ENCODE data around the gene PNPLA7. TPM values are rescaled to one million over a fixed set of nuclear protein-coding genes. Genes with fewer than 3 reads are reported as not detected.
"Not testable (repeated sequence)": the region's sequence is repeated elsewhere in the genome, so short reads cannot be mapped to it uniquely, and the experiment has no call there.

PNPLA7 gene
- total RNA-seq, 2 experiments from 2014 or later, result 4.5 to 5.0 TPM

- Mint-ChIP-seq H3K27ac (no peak overlapping the region), H3K36me3 (ENCODE audit: low read depth) (peaks cover 6% of the 10 kb centered on the region), H3K4me3 (no peak overlapping the region), H3K9me3 (no peaks in the 10 kb centered on the region), H3K27me3 (no peaks in the 10 kb centered on the region), H3K4me1 (peaks cover 27% of the 10 kb centered on the region)
- ChIA-PET POLR2A (no interaction called here), CTCF (interaction anchor here (1.0 kb wide), 1 partner anchor 9 kb away, joined by 3 read pairs; no protein-coding TSS in a partner anchor)
- no peak for DNase-seq
These were observed 97.2 kb downstream of the PNPLA7 start for GRCh38 chr9:137452761-137453642.

DNA sequence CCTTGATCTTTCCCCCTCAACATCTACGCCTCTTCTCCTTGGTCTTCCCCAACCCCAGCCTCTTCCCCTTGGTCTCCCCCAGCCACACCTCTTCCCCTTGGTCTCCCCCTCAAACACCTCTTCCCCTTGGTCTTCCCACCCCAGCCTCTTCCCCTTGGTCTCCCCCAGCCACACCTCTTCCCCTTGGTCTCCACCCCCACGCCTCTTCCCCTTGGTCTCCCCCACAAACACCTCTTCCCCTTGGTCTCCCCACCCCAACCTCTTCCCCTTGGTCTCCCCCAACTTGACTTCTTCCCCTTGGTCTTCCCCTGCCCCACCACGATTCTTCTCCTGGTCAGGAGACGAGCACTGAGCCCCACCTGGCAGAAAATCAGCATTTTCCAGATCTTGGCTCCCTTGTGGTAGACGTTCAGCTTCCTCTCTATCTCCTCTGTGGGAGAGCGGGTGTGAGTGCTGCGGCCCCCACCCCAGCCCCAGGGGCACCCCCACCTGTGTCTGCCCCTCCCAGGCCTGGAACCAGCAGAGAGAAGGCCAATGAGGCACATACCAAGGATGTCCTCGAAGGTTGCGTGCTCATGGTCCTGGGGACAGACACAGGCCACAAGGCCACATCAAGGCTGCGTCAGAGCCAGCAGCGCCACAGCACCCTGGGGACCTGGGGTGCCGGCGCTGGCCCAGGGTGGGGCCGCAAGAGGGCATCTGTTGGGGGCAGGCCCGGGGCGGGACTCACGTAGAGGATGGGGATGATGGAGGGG lies 98.0 kb downstream of the PNPLA7 start:
- ChIA-PET CTCF (interaction anchor here (1.0 kb wide), 1 partner anchor 8 kb away, joined by 3 read pairs; no protein-coding TSS in a partner anchor), POLR2A (no interaction called here)
- H3K27me3 Mint-ChIP-seq, result no peaks in the 10 kb centered on the region
- peaks cover 6% of the 10 kb centered on the region for H3K36me3 Mint-ChIP-seq (ENCODE audit: low read depth)
- H3K9me3 Mint-ChIP-seq, result no peaks in the 10 kb centered on the region
- peaks cover 25% of the 10 kb centered on the region for H3K4me1 Mint-ChIP-seq
- DNase-seq, result no peak
- H3K27ac Mint-ChIP-seq, result no peak overlapping the region
- no peak overlapping the region for H3K4me3 Mint-ChIP-seq

- H3K4me3 Mint-ChIP-seq, result not testable (repeated sequence)
These were observed 98.8 kb downstream of the PNPLA7 start for GRCh38 chr9:137451264-137452005.

DNA sequence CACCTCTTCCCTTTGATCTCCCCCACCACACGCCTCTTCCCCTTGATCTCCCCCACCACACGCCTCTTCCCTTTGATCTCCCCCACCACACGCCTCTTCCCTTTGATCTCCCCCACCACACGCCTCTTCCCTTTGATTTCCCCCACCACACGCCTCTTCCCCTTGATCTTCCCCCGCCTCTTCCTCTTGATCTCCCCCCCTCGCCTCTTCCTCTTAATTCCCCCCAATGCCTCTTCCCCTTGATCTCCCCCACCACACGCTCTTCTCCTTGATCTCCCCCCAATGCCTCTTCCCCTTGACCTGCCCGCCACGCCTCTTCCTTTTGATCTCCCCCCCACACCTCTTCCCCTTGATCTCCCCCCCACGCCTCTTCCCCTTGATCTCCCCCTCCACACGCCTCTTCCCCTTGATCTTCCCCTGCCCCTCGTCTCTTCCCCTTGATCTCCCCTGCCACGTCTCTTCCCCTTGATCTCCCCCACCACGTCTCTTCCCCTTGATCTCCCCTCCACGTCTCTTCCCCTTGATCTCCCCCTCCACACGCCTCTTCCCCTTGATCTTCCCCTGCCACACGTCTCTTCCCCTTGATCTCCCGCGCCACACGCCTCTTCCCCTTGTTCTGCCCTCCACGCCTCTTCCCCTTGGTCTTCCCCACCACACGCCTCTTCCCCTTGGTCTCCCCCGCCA lies 99.5 kb downstream of the PNPLA7 start:
- H3K9me3 Mint-ChIP-seq; POLR2A ChIA-PET; H3K4me3 Mint-ChIP-seq; H3K27ac Mint-ChIP-seq; H3K36me3 Mint-ChIP-seq (ENCODE audit: low read depth); H3K27me3 Mint-ChIP-seq; CTCF ChIA-PET; DNase-seq: not testable (repeated sequence)
- peaks cover 19% of the 10 kb centered on the region for H3K4me1 Mint-ChIP-seq

More at GRCh38 chr9:137451264-137452005, 98.8 kb downstream of the PNPLA7 start:
- H3K9me3 Mint-ChIP-seq; POLR2A ChIA-PET; H3K27ac Mint-ChIP-seq; CTCF ChIA-PET; DNase-seq; H3K36me3 Mint-ChIP-seq (ENCODE audit: low read depth); H3K27me3 Mint-ChIP-seq: not testable (repeated sequence)
- peaks cover 21% of the 10 kb centered on the region for H3K4me1 Mint-ChIP-seq

DNA sequence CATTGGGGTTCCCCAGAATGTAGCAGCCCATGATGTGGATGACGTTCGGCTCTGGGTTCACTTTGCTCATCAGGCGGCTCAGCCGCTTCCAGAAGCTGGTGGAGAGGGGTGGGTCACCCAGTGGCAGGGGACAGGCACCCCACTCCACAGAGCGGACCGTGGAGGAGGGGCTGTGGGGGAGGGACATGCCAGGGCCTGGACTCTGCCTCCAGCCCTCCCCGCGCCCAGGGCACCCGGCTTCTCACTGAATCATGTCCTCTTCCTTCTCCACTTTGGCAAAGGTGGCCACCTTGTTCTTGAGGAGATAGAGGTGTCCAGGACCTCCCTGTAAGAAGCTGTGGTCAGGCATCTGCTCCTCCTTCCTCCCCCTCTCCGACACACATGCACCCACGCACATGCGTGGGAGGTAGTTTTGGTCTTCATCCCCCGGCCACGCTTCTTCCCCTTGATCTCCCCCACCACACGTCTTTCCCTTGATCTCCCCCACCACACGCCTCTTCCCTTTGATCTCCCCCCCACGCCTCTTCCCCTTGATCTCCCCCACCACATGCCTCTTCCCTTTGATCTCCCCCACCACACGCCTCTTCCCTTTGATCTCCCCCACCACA lies 100.2 kb downstream of the PNPLA7 start:
- no peak overlapping the region for H3K27ac Mint-ChIP-seq

GRCh38 chr9:137449081-137449844 lies 100.9 kb downstream of the PNPLA7 start:
- DNase-seq, result no peak

More for the DNA sequence above, 100.2 kb downstream of the PNPLA7 start:
- H3K27me3 Mint-ChIP-seq, result peaks cover 1% of the 10 kb centered on the region
- peaks cover 3% of the 10 kb centered on the region for H3K36me3 Mint-ChIP-seq (ENCODE audit: low read depth)
- POLR2A ChIA-PET, result no interaction called here
- H3K9me3 Mint-ChIP-seq, result no peaks in the 10 kb centered on the region
- peaks cover 24% of the 10 kb centered on the region for H3K4me1 Mint-ChIP-seq
- no peak for DNase-seq
- no peak overlapping the region for H3K4me3 Mint-ChIP-seq
- CTCF ChIA-PET, result no interaction called here

DNA sequence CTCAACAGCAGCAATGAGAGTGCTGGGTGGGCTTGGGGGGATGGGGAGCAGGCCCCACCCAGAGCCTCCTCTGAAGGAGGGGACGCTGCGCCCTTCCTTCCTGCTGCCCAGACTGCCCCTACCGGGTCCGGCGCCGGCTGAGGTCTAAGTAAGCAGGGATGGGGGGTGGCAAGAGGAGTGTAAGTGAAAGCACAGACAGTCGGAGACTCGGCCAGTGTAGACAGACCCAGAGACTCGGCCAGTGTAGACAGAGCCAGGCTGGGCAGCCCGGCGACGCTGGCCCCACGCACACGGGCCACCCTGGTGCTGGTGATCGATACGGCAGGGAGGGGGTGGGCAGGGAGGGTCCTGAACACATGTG lies 101.6 kb downstream of the PNPLA7 start:
- ChIA-PET CTCF (interaction anchor here (1.7 kb wide), 1 partner anchor 26 kb away, joined by 6 read pairs; the partner anchor contains the start of genes EXD3 and NOXA1), POLR2A (interaction anchor here (1.1 kb wide), 1 partner anchor 11 kb away, joined by 3 read pairs; the partner anchor contains the start of gene NSMF)
- H3K27me3 Mint-ChIP-seq, result peaks cover 6% of the 10 kb centered on the region
- no peak overlapping the region for H3K27ac Mint-ChIP-seq
- peaks cover 19% of the 10 kb centered on the region for H3K4me1 Mint-ChIP-seq
- peaks cover under 1% of the 10 kb centered on the region for H3K36me3 Mint-ChIP-seq (ENCODE audit: low read depth)
- H3K9me3 Mint-ChIP-seq, result no peaks in the 10 kb centered on the region
- no peak for DNase-seq
- no peak overlapping the region for H3K4me3 Mint-ChIP-seq

More at GRCh38 chr9:137449081-137449844, 100.9 kb downstream of the PNPLA7 start:
- CTCF ChIA-PET, result interaction anchor here (1.7 kb wide), 1 partner anchor 26 kb away, joined by 6 read pairs; the partner anchor contains the start of genes EXD3 and NOXA1
- Mint-ChIP-seq H3K27me3 (peaks cover 3% of the 10 kb centered on the region), H3K4me3 (no peak overlapping the region), H3K9me3 (no peaks in the 10 kb centered on the region), H3K27ac (no peak overlapping the region), H3K4me1 (peaks cover 22% of the 10 kb centered on the region), H3K36me3 (ENCODE audit: low read depth) (peaks cover 3% of the 10 kb centered on the region)
- POLR2A ChIA-PET, result no interaction called here

GRCh38 chr9:137447722-137448601 lies 102.2 kb downstream of the PNPLA7 start:
- DNase-seq, result no peak
- Mint-ChIP-seq H3K4me3 (no peak overlapping the region), H3K27ac (no peak overlapping the region), H3K36me3 (ENCODE audit: low read depth) (no peaks in the 10 kb centered on the region), H3K4me1 (peaks cover 18% of the 10 kb centered on the region), H3K9me3 (no peaks in the 10 kb centered on the region), H3K27me3 (peaks cover 8% of the 10 kb centered on the region)
- CTCF ChIA-PET, result interaction anchor here (1.7 kb wide), 1 partner anchor 25 kb away, joined by 6 read pairs; the partner anchor contains the start of genes EXD3 and NOXA1
- POLR2A ChIA-PET, result interaction anchor here (1.0 to 1.1 kb wide), 2 partner anchors 11 to 130 kb away, joined by 3 read pairs; partner anchors contain the start of gene NSMF

DNA sequence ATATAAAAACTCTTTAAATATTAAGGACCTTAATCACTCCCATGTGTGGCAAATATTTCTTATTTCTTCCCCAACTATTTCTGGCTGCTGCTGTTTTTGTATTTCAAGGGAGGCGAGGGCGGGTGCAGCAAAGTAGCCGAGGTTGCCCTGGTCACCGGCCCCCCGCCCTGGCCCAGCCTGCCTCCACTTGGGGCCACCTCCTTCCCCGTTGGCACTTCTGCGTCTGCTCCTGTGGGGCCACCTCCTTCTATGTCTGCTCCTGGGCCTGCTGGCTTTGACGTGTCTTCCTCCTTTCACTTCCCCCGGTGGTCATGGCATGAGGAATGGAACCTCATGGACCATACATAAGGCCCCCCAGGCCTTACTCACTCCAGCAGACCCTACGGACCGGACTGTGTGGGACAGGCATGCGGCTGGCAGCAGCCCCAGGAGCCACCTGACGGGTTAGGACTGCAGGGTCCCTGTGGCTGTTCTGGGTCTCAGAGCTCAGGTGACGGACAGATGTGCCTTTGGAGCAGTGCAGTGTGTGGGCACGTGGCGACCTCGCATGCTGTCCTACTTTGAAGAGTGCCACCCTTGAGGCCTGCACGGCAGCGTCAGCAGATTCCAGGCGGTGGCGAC lies 103.2 kb downstream of the PNPLA7 start:
- ChIA-PET CTCF (interaction anchor here (1.1 kb wide), 1 partner anchor 24 kb away, joined by 5 read pairs; the partner anchor contains the start of genes EXD3 and NOXA1), POLR2A (interaction anchor here (0.8 kb wide), 1 partner anchor 12 kb away, joined by 4 read pairs; the partner anchor contains the start of gene NSMF)
- H3K4me3 Mint-ChIP-seq, result no peak overlapping the region
- no peak for DNase-seq
- peaks cover 13% of the 10 kb centered on the region for H3K4me1 Mint-ChIP-seq
- no peak overlapping the region for H3K27ac Mint-ChIP-seq
- H3K27me3 Mint-ChIP-seq, result peaks cover 13% of the 10 kb centered on the region
- H3K9me3 Mint-ChIP-seq, result no peaks in the 10 kb centered on the region
- no peaks in the 10 kb centered on the region for H3K36me3 Mint-ChIP-seq (ENCODE audit: low read depth)

DNA sequence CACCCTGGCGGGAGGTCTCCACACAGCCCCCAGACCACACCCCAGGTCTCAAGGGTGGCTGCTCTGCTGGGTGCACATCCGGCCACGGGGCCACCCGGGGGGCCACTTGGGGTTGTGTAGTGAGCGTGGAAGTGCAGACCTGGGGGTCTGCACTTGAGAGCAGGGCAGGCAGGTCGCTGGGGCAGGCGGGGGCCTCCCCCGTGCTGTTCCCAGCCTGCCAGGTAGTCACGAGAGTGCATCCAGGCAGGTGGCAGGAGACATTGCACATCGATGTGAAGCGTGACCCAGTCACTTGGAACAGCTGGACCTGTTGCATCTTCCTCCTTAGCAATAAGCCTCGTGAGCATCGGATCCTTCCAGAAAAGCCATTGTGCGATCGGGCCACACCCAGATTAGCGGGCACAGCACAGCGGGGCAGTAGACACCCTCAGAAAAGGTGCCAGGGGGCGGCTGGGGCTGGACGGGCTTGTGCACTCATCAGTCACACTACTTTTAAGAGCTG lies 104.2 kb downstream of the PNPLA7 start:
- ChIA-PET POLR2A (interaction anchor here (0.8 to 2.9 kb wide), 3 partner anchors 10 to 23 kb away, joined by 4 to 15 read pairs (median 4); partner anchors contain the start of genes EXD3, NOXA1 and NSMF), CTCF (interaction anchor here (0.5 to 1.5 kb wide), 4 partner anchors 9 to 147 kb away, joined by 3 to 6 read pairs (median 4); partner anchors contain the start of genes EXD3 and NOXA1)
- H3K9me3 Mint-ChIP-seq, result no peaks in the 10 kb centered on the region
- no peak for DNase-seq
- H3K27ac Mint-ChIP-seq, result no peak overlapping the region
- H3K4me3 Mint-ChIP-seq, result no peak overlapping the region
- H3K4me1 Mint-ChIP-seq, result peaks cover 15% of the 10 kb centered on the region
- H3K36me3 Mint-ChIP-seq (ENCODE audit: low read depth), result no peaks in the 10 kb centered on the region
- peaks cover 15% of the 10 kb centered on the region for H3K27me3 Mint-ChIP-seq

All from activated CD4-positive, alpha-beta memory T cell treated with anti-CD3 and anti-CD28 coated beads, Interleukin-2, amount 10 ng/mL, durations not matched to agents 7 days and 5 days (primary cell).